HepG2 (cell line): ENCODE measurements around the gene CLN6. TPM values are rescaled to one million over a fixed set of nuclear protein-coding genes. Genes with fewer than 3 reads are reported as not detected.

Experiments
- ATAC-seq: fragments of 200-7000 bp; cut with Tn5 transposase; 3 replicates; pipeline ENCODE4 v1.9.1; 2020; ENCODE audit warnings: mild to moderate bottlenecking, moderate library complexity
- BruUV-seq: library from RNA; stranded (reverse); fragments of 400-500 nt; replicated peaks from 2 replicates; lab custom pipeline; 2021; lab: Mats Ljungman, UMichigan
- CTCF ChIA-PET: fragments of 300-600 bp; formaldehyde crosslinking; extraction: SDS; loops from one replicate; lab custom pipeline; 2021; ENCODE audit warnings: low total read pairs, inconsistent platforms, low intra/inter-chr PET ratio; lab: Yijun Ruan, JAX
- POLR2A ChIA-PET: fragments of 350-600 bp; sonication (Branson Sonifier 250); formaldehyde crosslinking; loops from one replicate; lab custom pipeline; 2020; ENCODE audit warnings: antibody characterized with exemption, inconsistent platforms; lab: Yijun Ruan, JAX
- DNase-seq: peaks from one replicate; pipeline ENCODE4 v3.0.0-alpha.2; 2015; ENCODE audit warnings: low spot score
- FAIRE-seq: peaks from 3 replicates; lab custom pipeline; 2011; peaks lifted over from hg19 to GRCh38; lab: Jason Lieb, UNC
- H2AFZ ChIP-seq: one replicate; pipeline ENCODE4 v1.6.1; 2011; ENCODE audit warnings: low read length, inconsistent platforms
- H3K27ac ChIP-seq: fragments of 300-600 bp; 3 replicates; pipeline ENCODE4 v1.8.0; 2011; ENCODE audit warnings: mixed run types, mild to moderate bottlenecking, mixed read lengths, low read length, inconsistent platforms; ENCODE audit not compliant: insufficient read depth; ENCODE audit errors: extremely low read length
- H3K27me3 ChIP-seq, 2 experiments: fragments of 200-600 bp in 1 of 2; 2 replicates in 1 of 2; 3 replicates in 1 of 2; pipeline versions ENCODE4 v1.6.0 to v1.8.0; 2011; ENCODE audit warnings: low read length in 2 of 2, mild to moderate bottlenecking in 2 of 2, moderate library complexity in 2 of 2, inconsistent platforms in 1 of 2; ENCODE audit not compliant: insufficient read depth in 2 of 2, control insufficient read depth in 1 of 2
- H3K36me3 ChIP-seq, 2 experiments: fragments of 200-600 bp in 1 of 2; replicated peaks in 1 of 2; 2 replicates in 1 of 2; 3 replicates in 1 of 2; pipeline versions ENCODE4 v1.5.1 to v1.8.0; 2011; ENCODE audit warnings: low read length in 2 of 2, inconsistent platforms in 1 of 2; ENCODE audit not compliant: insufficient read depth in 2 of 2, control insufficient read depth in 1 of 2
- H3K4me1 ChIP-seq: 2 replicates; pipeline ENCODE4 v1.5.1; 2012; ENCODE audit warnings: low read length, inconsistent platforms; ENCODE audit not compliant: insufficient read depth
- H3K4me2 ChIP-seq: 2 replicates; pipeline ENCODE4 v1.6.0; 2011; ENCODE audit warnings: low read depth, low read length, inconsistent platforms
- H3K4me3 ChIP-seq, 3 experiments: fragments of 200-600 bp in 1 of 3; sonication (generic), shearing (Covaris generic) in 1 of 3; replicated peaks in 1 of 3; 2 replicates each; pipeline ENCODE4 v1.5.1; 2011 to 2016; ENCODE audit warnings: low read length in 3 of 3, inconsistent platforms in 2 of 3, low read depth in 2 of 3, mild to moderate bottlenecking in 2 of 3, control low read depth in 1 of 3, mixed read lengths in 1 of 3; ENCODE audit not compliant: insufficient read depth in 1 of 3
- H3K79me2 ChIP-seq: one replicate; pipeline ENCODE4 v1.6.1; 2011; ENCODE audit warnings: low read length, inconsistent platforms; ENCODE audit not compliant: insufficient read depth
- H3K9ac ChIP-seq: 2 replicates; pipeline ENCODE4 v1.6.0; 2011; ENCODE audit warnings: mild to moderate bottlenecking, low read depth, low read length, inconsistent platforms; ENCODE audit not compliant: insufficient read depth
- H3K9me3 ChIP-seq: 2 replicates; pipeline ENCODE4 v1.5.1; 2012; ENCODE audit warnings: mild to moderate bottlenecking, low read length
- H4K20me1 ChIP-seq: 2 replicates; pipeline ENCODE4 v1.6.0; 2011; ENCODE audit warnings: inconsistent platforms, mild to moderate bottlenecking, low read length, moderate library complexity; ENCODE audit not compliant: insufficient read depth
- CSRNP2 ChIP-seq: sonication (generic); formaldehyde crosslinking; conservative IDR thresholded peaks from 2 replicates; pipeline ENCODE4 v1.8.0; 2022; ENCODE audit warnings: low read depth, missing genetic modification reagents
- FOXA1 ChIP-seq, 2 experiments: fragments of 450-650 bp in 1 of 2; sonication (generic) in 1 of 2; formaldehyde crosslinking in 1 of 2; IDR thresholded peaks; 2 replicates each; pipeline versions ENCODE4 v1.4.0 to v1.6.1; 2016 to 2020; ENCODE audit warnings: missing genetic modification reagents in 1 of 2
- HDAC6 ChIP-seq: fragments of 200-600 bp; sonication (generic); IDR thresholded peaks from 2 replicates; pipeline ENCODE4 v1.7.0; 2017; ENCODE audit warnings: mild to moderate bottlenecking, antibody characterized with exemption, low read length, low read depth
- NPAS2 ChIP-seq: sonication (generic); formaldehyde crosslinking; IDR thresholded peaks from 2 replicates; pipeline ENCODE4 v1.8.0; 2022; ENCODE audit warnings: mild to moderate bottlenecking, missing genetic modification reagents, borderline replicate concordance
- PRMT3 ChIP-seq: sonication (generic); formaldehyde crosslinking; IDR thresholded peaks from 2 replicates; pipeline ENCODE4 v1.8.1; 2022; ENCODE audit warnings: low read depth, mild to moderate bottlenecking, moderate library complexity, missing genetic modification reagents, borderline replicate concordance
- REL ChIP-seq: sonication (generic); formaldehyde crosslinking; conservative IDR thresholded peaks from 2 replicates; pipeline ENCODE4 v1.8.0; 2022; ENCODE audit warnings: mild to moderate bottlenecking, missing genetic modification reagents, moderate library complexity
- SMC3 ChIP-seq: IDR thresholded peaks from 2 replicates; pipeline ENCODE4 v1.6.1; 2011; ENCODE audit warnings: low read length, improper control_type of control experiment
- ZIK1 ChIP-seq: sonication (generic); formaldehyde crosslinking; IDR thresholded peaks from 2 replicates; pipeline ENCODE4 v1.5.0; 2020; ENCODE audit warnings: mild to moderate bottlenecking, low read depth, missing genetic modification reagents, borderline replicate concordance
- ZNF550 ChIP-seq: sonication (generic); formaldehyde crosslinking; IDR thresholded peaks from 2 replicates; pipeline ENCODE4 v1.4.0; 2020; ENCODE audit warnings: mild to moderate bottlenecking, missing genetic modification reagents, borderline replicate concordance
- WGBS: methylation state at CpG from one replicate; pipeline ENCODE4 v1.1.6; 2017; ENCODE audit warnings: low lambda C conversion rate; 5-methylcytosine and 5-hydroxymethylcytosine counted together
- in situ Hi-C: cut with HindIII; loops from 2 replicates; pipeline ENCODE4 v1.10.0; 2017; ENCODE audit warnings: low pct_unique_long_range_greater_than_20kb; ENCODE audit not compliant: extremely low pct_ligation_motif_present
- intact Hi-C: fragments of 100-400 bp; cut with micrococcal nuclease; formaldehyde crosslinking; loops from one replicate; pipeline ENCODE4 v1.10.0; 2022; ENCODE audit not compliant: unreplicated experiment
- polyA plus RNA-seq, 8 experiments: library from polyadenylated mRNA; depleted of rRNA in 3 of 8; stranded (reverse) in 7 of 8; unstranded in 1 of 8; fragments of >200 nt; fragmentation: Illumina TruSeq in 4 of 8; extraction: Trizol in 4 of 8; gene quantifications; 2 replicates each; pipeline versions ENCODE4 v1.2.1 to v1.2.3, GENCODE V29; 2011 to 2016; ENCODE audit warnings: low read depth in 4 of 8, missing spikeins in 1 of 8, mixed read lengths in 1 of 8; ENCODE audit not compliant: insufficient read depth in 1 of 8
- total RNA-seq, 5 experiments: library from RNA; depleted of rRNA; stranded (reverse); fragments of >200 nt; fragmentation: Illumina TruSeq; extraction: Trizol; gene quantifications; 2 replicates each; pipeline ENCODE4 v1.2.3, GENCODE V29; 2016; ENCODE audit warnings: low read depth in 1 of 5
- TF ChIP-seq, protein P1 (sequence below): sonication (generic); formaldehyde crosslinking; IDR thresholded peaks from 2 replicates; pipeline ENCODE4 v1.5.0; 2020; ENCODE audit warnings: mild to moderate bottlenecking, missing genetic modification reagents
- TF ChIP-seq, protein P2 (sequence below): sonication (generic); formaldehyde crosslinking; IDR thresholded peaks from 2 replicates; pipeline ENCODE4 v1.5.0; 2020; ENCODE audit warnings: mild to moderate bottlenecking, missing genetic modification reagents
- TF ChIP-seq, protein P3 (sequence below): IDR thresholded peaks from 2 replicates; pipeline ENCODE4 v1.6.1; 2018; ENCODE audit warnings: missing genetic modification reagents
- TF ChIP-seq, protein P4 (sequence below): sonication (generic); formaldehyde crosslinking; IDR thresholded peaks from 2 replicates; pipeline ENCODE4 v1.4.0; 2020; ENCODE audit warnings: missing genetic modification reagents, borderline replicate concordance

CLN6 gene
- total and polyA plus RNA-seq, 2 of the 13 experiments (the other 11 are each of a cell fraction or from before 2014, with no cell fraction given): 24.9 to 27.1 TPM

DNA sequence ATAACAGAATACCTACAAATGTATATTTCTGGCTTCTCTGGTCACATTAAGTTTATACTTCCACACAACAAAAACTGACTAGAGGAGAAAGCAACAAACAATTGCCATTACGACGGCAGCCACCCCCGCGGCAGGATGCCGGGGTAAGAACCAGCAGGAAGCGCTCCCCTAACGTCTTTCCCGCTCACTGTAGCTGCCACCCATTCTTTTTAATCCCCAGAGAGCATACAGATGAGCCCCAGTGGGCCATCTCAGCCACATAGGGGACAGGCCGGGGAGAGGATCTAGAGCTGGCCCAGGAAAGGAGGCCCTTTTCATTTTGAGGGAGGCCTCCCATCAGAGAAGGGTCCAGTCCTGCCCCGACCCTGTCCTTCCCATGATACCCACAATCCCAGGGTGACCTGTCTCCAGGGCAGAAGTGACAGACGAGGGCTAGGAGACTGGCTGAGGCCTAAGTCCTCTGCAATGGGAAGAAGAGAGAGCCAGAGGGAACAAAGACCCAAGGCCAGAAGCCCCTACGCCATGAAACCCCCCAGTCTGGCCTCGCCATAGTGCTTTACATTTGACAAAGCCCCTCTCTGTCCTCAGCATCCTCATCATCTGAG, 20.8 kb downstream of the CLN6 start:
- no peak overlapping the region for H3K4me2 ChIP-seq
- in situ Hi-C loops (no loop called here), intact Hi-C loops (no loop called here)
- H3K79me2 ChIP-seq: no peaks in the 10 kb centered on the region
- no peak overlapping the region for H3K9ac ChIP-seq
- ChIA-PET CTCF (no interaction called here), POLR2A (no interaction called here)
- H3K4me3 ChIP-seq: no peak overlapping the region
- 0 out of 2 replicates have a peak, but pooled peaks cover 6% of the 10 kb centered on the region for H4K20me1 ChIP-seq
- BruUV-seq: no TSS peak
- no peak for DNase-seq
- no peaks in the 10 kb centered on the region for H3K9me3 ChIP-seq
- no peak for FAIRE-seq
- H2AFZ ChIP-seq: no peak overlapping the region
- H3K27ac ChIP-seq: no peak overlapping the region
- no peaks in the 10 kb centered on the region for H3K27me3 ChIP-seq
- peaks cover 25% of the 10 kb centered on the region for H3K4me1 ChIP-seq
- WGBS: 97% methylated on average over 11 of the region's 13 CpGs
- peaks cover 3 to 8% of the 10 kb centered on the region in 2 experiments; a peak in 4 of 5 replicates for H3K36me3 ChIP-seq
- ATAC-seq: no peak
- TF ChIP-seq NPAS2 (CRISPR knock-in tag) (no peak), REL (CRISPR knock-in tag) (no peak), HDAC6 (no peak), ZNF550 (CRISPR knock-in tag) (no peak), FOXA1 (IDR thresholded peaks at IDR 0.05) (no peak), FOXA1 (CRISPR knock-in tag; IDR thresholded peaks at IDR 0.05) (no peak), SMC3 (no peak), CSRNP2 (CRISPR knock-in tag) (no peak), ZIK1 (CRISPR knock-in tag) (no peak), PRMT3 (CRISPR knock-in tag) (no peak)
- TF ChIP-seq, protein P1, sequence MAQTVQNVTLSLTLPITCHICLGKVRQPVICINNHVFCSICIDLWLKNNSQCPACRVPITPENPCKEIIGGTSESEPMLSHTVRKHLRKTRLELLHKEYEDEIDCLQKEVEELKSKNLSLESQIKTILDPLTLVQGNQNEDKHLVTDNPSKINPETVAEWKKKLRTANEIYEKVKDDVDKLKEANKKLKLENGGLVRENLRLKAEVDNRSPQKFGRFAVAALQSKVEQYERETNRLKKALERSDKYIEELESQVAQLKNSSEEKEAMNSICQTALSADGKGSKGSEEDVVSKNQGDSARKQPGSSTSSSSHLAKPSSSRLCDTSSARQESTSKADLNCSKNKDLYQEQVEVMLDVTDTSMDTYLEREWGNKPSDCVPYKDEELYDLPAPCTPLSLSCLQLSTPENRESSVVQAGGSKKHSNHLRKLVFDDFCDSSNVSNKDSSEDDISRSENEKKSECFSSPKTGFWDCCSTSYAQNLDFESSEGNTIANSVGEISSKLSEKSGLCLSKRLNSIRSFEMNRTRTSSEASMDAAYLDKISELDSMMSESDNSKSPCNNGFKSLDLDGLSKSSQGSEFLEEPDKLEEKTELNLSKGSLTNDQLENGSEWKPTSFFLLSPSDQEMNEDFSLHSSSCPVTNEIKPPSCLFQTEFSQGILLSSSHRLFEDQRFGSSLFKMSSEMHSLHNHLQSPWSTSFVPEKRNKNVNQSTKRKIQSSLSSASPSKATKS (CRISPR knock-in tag): no peak
- TF ChIP-seq, protein P2, sequence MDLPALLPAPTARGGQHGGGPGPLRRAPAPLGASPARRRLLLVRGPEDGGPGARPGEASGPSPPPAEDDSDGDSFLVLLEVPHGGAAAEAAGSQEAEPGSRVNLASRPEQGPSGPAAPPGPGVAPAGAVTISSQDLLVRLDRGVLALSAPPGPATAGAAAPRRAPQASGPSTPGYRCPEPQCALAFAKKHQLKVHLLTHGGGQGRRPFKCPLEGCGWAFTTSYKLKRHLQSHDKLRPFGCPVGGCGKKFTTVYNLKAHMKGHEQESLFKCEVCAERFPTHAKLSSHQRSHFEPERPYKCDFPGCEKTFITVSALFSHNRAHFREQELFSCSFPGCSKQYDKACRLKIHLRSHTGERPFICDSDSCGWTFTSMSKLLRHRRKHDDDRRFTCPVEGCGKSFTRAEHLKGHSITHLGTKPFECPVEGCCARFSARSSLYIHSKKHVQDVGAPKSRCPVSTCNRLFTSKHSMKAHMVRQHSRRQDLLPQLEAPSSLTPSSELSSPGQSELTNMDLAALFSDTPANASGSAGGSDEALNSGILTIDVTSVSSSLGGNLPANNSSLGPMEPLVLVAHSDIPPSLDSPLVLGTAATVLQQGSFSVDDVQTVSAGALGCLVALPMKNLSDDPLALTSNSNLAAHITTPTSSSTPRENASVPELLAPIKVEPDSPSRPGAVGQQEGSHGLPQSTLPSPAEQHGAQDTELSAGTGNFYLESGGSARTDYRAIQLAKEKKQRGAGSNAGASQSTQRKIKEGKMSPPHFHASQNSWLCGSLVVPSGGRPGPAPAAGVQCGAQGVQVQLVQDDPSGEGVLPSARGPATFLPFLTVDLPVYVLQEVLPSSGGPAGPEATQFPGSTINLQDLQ (CRISPR knock-in tag): no peak
- TF ChIP-seq, protein P3, sequence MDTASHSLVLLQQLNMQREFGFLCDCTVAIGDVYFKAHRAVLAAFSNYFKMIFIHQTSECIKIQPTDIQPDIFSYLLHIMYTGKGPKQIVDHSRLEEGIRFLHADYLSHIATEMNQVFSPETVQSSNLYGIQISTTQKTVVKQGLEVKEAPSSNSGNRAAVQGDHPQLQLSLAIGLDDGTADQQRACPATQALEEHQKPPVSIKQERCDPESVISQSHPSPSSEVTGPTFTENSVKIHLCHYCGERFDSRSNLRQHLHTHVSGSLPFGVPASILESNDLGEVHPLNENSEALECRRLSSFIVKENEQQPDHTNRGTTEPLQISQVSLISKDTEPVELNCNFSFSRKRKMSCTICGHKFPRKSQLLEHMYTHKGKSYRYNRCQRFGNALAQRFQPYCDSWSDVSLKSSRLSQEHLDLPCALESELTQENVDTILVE: no peak
- TF ChIP-seq, protein P4, sequence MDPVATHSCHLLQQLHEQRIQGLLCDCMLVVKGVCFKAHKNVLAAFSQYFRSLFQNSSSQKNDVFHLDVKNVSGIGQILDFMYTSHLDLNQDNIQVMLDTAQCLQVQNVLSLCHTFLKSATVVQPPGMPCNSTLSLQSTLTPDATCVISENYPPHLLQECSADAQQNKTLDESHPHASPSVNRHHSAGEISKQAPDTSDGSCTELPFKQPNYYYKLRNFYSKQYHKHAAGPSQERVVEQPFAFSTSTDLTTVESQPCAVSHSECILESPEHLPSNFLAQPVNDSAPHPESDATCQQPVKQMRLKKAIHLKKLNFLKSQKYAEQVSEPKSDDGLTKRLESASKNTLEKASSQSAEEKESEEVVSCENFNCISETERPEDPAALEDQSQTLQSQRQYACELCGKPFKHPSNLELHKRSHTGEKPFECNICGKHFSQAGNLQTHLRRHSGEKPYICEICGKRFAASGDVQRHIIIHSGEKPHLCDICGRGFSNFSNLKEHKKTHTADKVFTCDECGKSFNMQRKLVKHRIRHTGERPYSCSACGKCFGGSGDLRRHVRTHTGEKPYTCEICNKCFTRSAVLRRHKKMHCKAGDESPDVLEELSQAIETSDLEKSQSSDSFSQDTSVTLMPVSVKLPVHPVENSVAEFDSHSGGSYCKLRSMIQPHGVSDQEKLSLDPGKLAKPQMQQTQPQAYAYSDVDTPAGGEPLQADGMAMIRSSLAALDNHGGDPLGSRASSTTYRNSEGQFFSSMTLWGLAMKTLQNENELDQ: no peak
